ENCODE measurements around the gene SALL4.
"Not testable (repeated sequence)": the region's sequence is repeated elsewhere in the genome, so short reads cannot be mapped to it uniquely, and the experiment has no call there.

SALL4 gene

DNA sequence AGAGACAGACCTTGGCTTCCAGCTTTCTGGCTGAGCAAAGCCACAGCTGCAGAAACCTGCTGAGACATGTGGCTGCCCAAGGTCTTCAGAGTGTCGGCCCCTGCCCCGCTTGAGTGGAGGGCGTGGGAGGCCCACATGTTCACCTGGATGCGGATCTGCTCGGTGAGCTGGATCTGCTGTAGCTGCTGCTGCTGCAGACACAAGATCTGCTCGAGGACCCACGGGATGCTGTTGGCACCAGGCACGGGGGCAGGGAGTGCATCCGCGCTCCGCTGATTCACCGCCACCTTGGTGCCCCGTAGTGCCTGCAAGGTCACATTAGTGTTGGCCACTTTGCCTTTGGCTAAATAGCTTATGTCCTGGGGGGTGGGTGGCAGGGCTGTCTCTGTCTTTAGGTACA is 10.7 kb downstream of the SALL4 start:
- TF ChIP-seq, protein P1, sequence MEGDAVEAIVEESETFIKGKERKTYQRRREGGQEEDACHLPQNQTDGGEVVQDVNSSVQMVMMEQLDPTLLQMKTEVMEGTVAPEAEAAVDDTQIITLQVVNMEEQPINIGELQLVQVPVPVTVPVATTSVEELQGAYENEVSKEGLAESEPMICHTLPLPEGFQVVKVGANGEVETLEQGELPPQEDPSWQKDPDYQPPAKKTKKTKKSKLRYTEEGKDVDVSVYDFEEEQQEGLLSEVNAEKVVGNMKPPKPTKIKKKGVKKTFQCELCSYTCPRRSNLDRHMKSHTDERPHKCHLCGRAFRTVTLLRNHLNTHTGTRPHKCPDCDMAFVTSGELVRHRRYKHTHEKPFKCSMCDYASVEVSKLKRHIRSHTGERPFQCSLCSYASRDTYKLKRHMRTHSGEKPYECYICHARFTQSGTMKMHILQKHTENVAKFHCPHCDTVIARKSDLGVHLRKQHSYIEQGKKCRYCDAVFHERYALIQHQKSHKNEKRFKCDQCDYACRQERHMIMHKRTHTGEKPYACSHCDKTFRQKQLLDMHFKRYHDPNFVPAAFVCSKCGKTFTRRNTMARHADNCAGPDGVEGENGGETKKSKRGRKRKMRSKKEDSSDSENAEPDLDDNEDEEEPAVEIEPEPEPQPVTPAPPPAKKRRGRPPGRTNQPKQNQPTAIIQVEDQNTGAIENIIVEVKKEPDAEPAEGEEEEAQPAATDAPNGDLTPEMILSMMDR (IDR thresholded peaks at IDR 0.05; ENCODE audit: extremely low read depth, missing control alignments), result no peak
- no peak for DNase-seq (ENCODE audit: low spot score)

DNA sequence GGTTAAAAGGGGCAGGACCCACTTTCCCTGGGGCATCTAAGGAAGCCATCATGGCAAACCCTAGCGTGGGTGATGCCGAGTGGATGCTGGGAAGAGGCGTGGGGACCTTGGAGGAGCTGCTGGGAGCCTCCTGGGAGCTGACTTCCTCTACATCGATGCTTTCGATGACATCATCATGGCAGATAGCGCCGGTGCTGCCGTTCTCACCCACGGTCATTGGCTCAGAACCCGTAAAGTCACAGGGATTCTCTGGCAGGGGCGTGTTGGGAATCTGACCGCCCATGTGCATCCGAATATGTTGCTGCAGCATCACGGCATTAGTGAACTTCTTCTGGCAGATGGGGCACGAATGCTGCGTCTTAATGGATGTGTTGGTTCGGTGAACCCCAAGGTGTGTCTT is 12.1 kb downstream of the SALL4 start:
- TF ChIP-seq, protein P1 (IDR thresholded peaks at IDR 0.05; ENCODE audit: extremely low read depth, missing control alignments), result no peak
- DNase-seq (ENCODE audit: low spot score), result no peak

DNA sequence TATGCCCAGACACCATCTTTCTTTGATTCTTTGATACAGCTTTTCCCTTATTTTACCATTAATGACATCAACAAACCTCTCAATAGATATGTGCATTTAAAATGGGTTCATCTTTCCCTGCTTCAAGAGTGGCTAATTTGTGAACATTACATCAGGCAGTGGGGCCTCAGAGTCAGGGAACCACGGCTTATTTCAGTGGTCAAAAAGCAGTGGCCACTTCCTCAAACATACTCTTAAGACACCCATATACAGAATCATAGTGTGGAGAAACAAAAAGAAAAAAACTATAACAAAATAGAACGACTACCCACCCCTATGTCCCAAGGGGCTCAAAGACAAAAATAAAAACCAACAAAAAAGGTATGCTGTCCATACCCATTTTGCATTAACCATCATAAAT is 12.9 kb downstream of the SALL4 start:
- TF ChIP-seq, protein P1 (IDR thresholded peaks at IDR 0.05; ENCODE audit: extremely low read depth, missing control alignments), result no peak
- DNase-seq (ENCODE audit: low spot score), result no peak

DNA sequence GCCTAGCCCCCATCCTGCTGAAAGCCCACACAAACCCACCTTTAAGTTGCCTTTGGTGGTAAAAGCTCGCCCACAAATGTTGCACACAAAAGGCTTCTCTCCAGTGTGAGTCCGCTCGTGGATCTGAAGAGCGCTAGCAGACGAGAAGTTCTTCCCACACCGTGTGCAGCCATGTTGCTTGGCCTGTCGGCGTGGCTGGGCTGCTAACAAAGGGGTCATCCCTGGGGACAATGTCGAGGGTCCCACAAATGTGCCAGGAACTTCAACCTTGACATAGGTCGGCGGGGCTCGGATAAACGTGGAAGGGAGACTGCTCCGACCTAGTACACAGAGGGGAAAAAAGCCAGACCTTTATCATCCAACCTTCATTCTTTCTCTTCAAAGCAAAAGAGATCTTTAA is 13.5 kb downstream of the SALL4 start:
- no peak for DNase-seq (ENCODE audit: low spot score)
- TF ChIP-seq, protein P1 (IDR thresholded peaks at IDR 0.05; ENCODE audit: extremely low read depth, missing control alignments), result no peak

DNA sequence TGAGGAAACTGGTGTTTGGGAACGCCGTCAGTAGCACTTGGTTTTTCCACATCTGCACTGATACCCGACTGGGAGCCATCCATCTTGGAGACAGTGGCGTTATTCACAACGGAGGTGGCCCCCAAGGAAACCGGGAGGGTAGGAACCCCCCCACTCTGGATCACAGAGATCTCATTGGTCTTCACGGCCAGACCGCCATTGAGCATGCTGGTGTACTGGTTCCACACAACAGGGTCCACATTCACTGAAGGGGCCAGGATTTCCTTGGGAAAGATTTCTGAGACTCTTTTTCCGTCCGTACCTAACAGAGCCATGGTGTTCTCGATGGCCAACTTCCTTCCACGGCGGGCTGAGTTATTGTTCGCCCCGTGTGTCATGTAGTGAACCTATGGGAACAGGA is 18.0 kb downstream of the SALL4 start:
- no peak for DNase-seq (ENCODE audit: low spot score)

DNA sequence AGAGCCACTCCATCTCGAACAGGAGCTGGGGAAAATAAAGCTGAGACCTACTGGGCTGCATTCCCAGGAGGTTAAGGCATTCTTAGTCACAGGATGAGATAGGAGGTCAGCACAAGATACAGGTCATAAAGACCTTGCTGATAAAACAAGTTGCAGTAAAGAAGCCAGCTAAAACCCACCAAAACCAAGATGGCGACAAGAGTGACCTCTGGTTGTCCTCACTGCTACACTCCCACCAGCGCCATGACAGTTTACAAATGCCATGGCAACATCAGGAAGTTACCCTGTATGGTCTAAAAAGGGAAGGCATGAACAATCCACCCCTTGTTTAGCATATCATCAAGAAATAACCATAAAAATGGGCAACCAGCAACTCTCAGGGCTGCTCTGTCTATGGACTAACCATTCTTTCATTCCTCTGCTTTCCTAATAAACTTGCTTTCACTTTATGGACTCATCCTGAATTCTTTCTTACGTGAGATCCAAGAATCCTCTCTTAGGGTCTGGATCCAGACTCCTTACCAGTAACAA is 24.0 kb downstream of the SALL4 start:
- not testable (repeated sequence) for DNase-seq (ENCODE audit: low spot score)

More for the DNA sequence above, 18.0 kb downstream of the SALL4 start:
- TF ChIP-seq, protein P1 (IDR thresholded peaks at IDR 0.05; ENCODE audit: extremely low read depth, missing control alignments), result no peak

DNA sequence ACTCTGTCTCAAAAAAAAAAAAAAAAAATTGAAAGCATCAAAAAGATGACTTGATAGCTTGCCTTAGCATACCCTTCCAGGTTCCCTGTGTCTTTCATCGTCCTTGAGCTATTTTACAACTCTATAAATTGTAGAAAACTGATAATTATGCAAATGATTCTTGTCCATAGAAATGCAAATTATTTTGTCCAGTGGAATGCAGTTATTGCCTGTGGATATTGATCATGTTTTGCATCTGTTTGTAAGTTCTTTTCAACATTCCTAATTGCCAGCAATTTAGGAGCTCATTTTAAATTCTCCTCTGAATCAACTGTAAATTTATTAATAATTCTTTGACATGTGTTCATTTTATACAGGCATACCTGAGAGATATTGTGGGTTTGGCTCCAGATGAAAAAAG is 27.1 kb downstream of the SALL4 start:
- no peak for DNase-seq (ENCODE audit: low spot score)
- TF ChIP-seq, protein P1 (IDR thresholded peaks at IDR 0.05; ENCODE audit: extremely low read depth, missing control alignments), result no peak

DNA sequence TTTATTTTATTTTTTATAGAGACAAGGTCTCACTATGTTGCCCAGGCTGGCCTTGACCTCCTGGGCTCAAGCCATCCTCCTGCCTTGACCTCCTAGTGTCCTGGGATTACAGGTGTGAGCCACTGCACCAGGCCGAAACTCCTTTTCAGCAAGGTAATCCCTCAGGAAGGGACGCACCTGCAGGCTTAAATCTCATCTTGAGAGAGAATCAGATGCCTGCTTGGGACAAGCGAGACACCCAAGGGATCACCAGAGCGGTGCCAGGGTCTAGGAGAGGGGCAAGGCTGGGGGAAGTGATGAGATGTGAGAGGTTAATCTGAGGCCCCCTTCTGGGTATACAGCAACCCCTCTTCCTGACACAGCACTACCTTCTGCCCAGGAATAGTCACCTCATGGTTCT is 30.1 kb downstream of the SALL4 start:
- TF ChIP-seq, protein P1 (IDR thresholded peaks at IDR 0.05; ENCODE audit: extremely low read depth, missing control alignments), result no peak
- DNase-seq (ENCODE audit: low spot score), result no peak

Measured in GM20000 (cell line).